ENCODE data around the gene LGALS12.

The LGALS12 gene

DNA sequence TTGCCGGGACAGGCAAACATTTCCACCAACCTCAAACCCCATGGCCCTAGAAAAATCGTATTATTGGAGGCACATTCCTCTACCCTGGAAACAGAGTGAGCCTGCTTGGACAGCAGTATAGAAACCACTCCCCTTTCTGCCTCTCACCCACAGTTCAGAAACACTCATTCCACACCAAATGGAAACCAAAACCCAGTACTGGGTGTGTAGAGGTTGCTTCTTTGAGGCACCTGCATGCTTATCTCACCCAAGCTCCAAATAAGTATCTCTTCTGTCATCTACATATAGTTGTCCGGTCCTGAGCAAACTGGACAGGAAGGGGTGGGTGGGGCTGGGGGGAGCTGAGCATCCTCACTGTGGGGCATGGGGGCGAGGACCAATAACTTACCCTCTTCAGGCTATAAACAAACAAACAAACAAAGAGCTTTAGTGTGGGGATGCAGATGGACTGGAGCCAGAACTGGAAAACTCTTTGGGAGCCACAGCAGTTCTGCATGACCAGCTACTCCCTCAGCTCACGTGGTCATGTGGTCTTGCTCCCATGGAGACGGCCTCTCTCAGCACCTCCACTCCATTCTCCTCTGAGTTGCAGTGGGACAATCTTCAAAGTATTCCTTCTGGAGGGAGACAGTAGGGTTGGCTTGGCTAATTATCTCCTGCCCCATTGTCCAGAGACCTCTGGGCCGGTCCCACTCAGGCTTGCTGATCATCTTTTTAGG lies 58.3 kb downstream of the LGALS12 start:
- peak; percentile 15 for DNase-seq

DNA sequence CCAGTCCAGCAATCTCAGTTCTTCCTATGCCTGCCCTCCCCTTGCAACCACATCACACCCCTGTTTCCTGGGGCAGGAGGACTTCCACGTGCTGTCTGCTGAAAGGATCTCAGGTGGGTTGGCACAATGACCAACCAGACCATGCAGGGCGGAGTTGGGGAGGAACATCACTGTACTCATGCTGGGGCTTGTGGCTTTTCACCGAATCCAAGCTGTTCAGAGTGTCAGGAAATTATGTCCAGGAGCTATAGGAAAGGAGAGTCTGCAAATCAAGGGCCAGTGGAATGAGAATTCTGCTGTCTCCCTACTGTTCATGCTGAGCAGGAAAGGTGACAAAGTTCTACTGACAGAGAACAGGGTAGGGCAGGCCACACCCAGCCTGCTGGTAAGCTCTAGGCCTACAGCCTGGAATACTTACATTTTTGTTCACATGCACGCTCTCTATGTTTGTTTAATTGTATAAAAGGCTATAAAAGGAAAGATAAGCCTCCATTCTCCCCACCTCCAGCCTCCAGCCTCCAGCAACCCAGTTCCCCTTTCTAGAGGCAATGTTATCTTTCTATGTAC lies 59.0 kb downstream of the LGALS12 start:
- DNase-seq = no peak
